ENCODE measurements around the gene DDIT4. TPM values are rescaled to one million over a fixed set of nuclear protein-coding genes. Genes with fewer than 3 reads are reported as not detected.

Gene DDIT4
- total RNA-seq, 1 experiment from 2014 or later, result 326 TPM

- TF ChIP-seq CTCF (IDR thresholded peaks at IDR 0.05; ENCODE audit: unreplicated experiment), result no peak
- Mint-ChIP-seq H3K9me3 (ENCODE audit: low read depth, unreplicated experiment) (no peaks in the 10 kb centered on the region), H3K4me3 (ENCODE audit: low read depth, unreplicated experiment) (peak overlapping the region; percentile 61), H3K4me1 (ENCODE audit: low read depth, unreplicated experiment) (peaks cover 42% of the 10 kb centered on the region), H3K36me3 (ENCODE audit: insufficient read depth, unreplicated experiment) (peaks cover 41% of the 10 kb centered on the region), H3K27me3 (ENCODE audit: unreplicated experiment) (no peaks in the 10 kb centered on the region), H3K27ac (ENCODE audit: unreplicated experiment) (peak overlapping the region; percentile 100)
- intact Hi-C loops (cut with micrococcal nuclease; ENCODE audit: unreplicated experiment), result loop anchor here (1.0 kb wide), 1 partner anchor 10 kb away; the partner anchor contains the start of gene DDIT4
- DNase-seq, result peak; percentile 91
- no TSS peak for BruUV-seq (replicated peaks)
- CTCF ChIA-PET, result interaction anchor here (0.7 to 2.1 kb wide), 7 partner anchors 9 to 73 kb away, joined by 3 to 10 read pairs (median 3); partner anchors contain the start of gene DDIT4
Observed at GRCh38 chr10:72263613-72264241, 10.0 kb upstream of the DDIT4 start.

- intact Hi-C loops (cut with micrococcal nuclease; ENCODE audit: unreplicated experiment), result no loop called here
- H3K36me3 Mint-ChIP-seq (ENCODE audit: insufficient read depth, unreplicated experiment), result peaks cover 38% of the 10 kb centered on the region
- no peaks in the 10 kb centered on the region for H3K27me3 Mint-ChIP-seq (ENCODE audit: unreplicated experiment)
- peak overlapping the region; percentile 39 for H3K27ac Mint-ChIP-seq (ENCODE audit: unreplicated experiment)
- no peaks in the 10 kb centered on the region for H3K9me3 Mint-ChIP-seq (ENCODE audit: low read depth, unreplicated experiment)
- no peak overlapping the region for H3K4me3 Mint-ChIP-seq (ENCODE audit: low read depth, unreplicated experiment)
- CTCF ChIA-PET, result interaction anchor here (0.6 to 1.9 kb wide), 3 partner anchors 10 to 68 kb away, joined by 3 to 10 read pairs (median 8); no protein-coding TSS in a partner anchor
- BruUV-seq (replicated peaks), result no TSS peak
- TF ChIP-seq CTCF (IDR thresholded peaks at IDR 0.05; ENCODE audit: unreplicated experiment), result no peak
- DNase-seq, result no peak
- peaks cover 34% of the 10 kb centered on the region for H3K4me1 Mint-ChIP-seq (ENCODE audit: low read depth, unreplicated experiment)
Observed at GRCh38 chr10:72264536-72264935, 9.2 kb upstream of the DDIT4 start.

GRCh38 chr10:72265508-72265907 lies 8.2 kb upstream of the DDIT4 start:
- Mint-ChIP-seq H3K4me1 (ENCODE audit: low read depth, unreplicated experiment) (peaks cover 29% of the 10 kb centered on the region), H3K4me3 (ENCODE audit: low read depth, unreplicated experiment) (no peak overlapping the region), H3K36me3 (ENCODE audit: insufficient read depth, unreplicated experiment) (peaks cover 32% of the 10 kb centered on the region), H3K9me3 (ENCODE audit: low read depth, unreplicated experiment) (no peaks in the 10 kb centered on the region), H3K27me3 (ENCODE audit: unreplicated experiment) (no peaks in the 10 kb centered on the region), H3K27ac (ENCODE audit: unreplicated experiment) (no peak overlapping the region)
- no peak for TF ChIP-seq CTCF (IDR thresholded peaks at IDR 0.05; ENCODE audit: unreplicated experiment)
- intact Hi-C loops (cut with micrococcal nuclease; ENCODE audit: unreplicated experiment), result no loop called here
- no TSS peak for BruUV-seq (replicated peaks)
- CTCF ChIA-PET, result no interaction called here
- no peak for DNase-seq

GRCh38 chr10:72265990-72266865 lies 7.5 kb upstream of the DDIT4 start:
- no peak overlapping the region for H3K4me3 Mint-ChIP-seq (ENCODE audit: low read depth, unreplicated experiment)
- no TSS peak for BruUV-seq (replicated peaks)
- CTCF ChIA-PET, result interaction anchor here (0.6 kb wide), 1 partner anchor 22 kb away, joined by 5 read pairs; no protein-coding TSS in a partner anchor
- no peak for TF ChIP-seq CTCF (IDR thresholded peaks at IDR 0.05; ENCODE audit: unreplicated experiment)
- intact Hi-C loops (cut with micrococcal nuclease; ENCODE audit: unreplicated experiment), result no loop called here
- no peaks in the 10 kb centered on the region for H3K9me3 Mint-ChIP-seq (ENCODE audit: low read depth, unreplicated experiment)
- no peaks in the 10 kb centered on the region for H3K27me3 Mint-ChIP-seq (ENCODE audit: unreplicated experiment)
- no peak overlapping the region for H3K27ac Mint-ChIP-seq (ENCODE audit: unreplicated experiment)
- H3K4me1 Mint-ChIP-seq (ENCODE audit: low read depth, unreplicated experiment), result peaks cover 36% of the 10 kb centered on the region
- no peak for DNase-seq
- peaks cover 29% of the 10 kb centered on the region for H3K36me3 Mint-ChIP-seq (ENCODE audit: insufficient read depth, unreplicated experiment)
